ENCODE measurements around the gene RO60.

GRCh38 chr1:193104502-193104906, 45.1 kb downstream of the RO60 start:
- TF ChIP-seq EZH2 (IDR thresholded peaks at IDR 0.05) (no peak), CTCF (IDR thresholded peaks at IDR 0.05) (no peak)
